ENCODE results near the gene LSP1.

Gene LSP1

DNA sequence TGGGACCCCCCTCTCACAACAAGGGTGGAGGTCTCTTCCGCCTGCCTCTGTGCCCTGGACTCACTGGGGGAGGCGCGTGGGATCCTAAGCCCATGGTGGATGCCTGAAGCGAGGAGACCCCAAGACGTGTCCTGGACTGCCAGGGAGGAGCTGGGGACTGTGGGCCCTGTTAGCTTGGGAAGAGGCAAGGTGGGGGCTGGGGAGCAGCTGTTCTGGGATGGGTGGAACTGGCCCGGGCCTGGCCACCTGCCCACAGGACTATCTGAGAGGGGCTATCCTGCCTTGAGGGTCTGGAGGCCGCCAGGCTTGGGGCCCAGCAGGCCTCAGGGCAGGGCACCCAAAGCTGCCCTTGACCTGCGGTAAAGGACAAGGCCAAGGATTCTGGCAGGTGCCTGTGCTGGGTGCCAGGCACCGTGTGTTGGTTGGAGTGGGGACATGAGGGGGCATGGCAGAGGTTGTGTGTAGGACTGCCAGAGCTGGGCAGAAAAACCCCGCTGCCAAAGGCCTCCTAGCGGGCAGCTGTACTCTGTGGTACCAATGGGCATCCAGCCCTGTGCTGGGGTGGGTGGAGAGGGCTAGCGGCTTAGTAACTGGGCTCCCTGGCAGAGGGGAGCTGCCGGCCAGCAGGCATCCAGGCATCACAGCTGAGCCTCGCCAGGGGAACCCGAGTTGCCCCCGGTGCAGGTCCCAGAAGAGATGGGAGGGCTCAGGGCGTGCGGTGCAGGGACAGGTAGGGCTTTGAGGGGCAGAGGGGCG lies 670 bp downstream of the LSP1 start:
- TF ChIP-seq ZBTB7A (IDR thresholded peaks at IDR 0.05; ENCODE audit: low read depth), result no peak

GRCh38 chr11:1854132-1854948 lies 1.5 kb downstream of the LSP1 start:
- TF ChIP-seq CREB1 (IDR thresholded peaks at IDR 0.05; ENCODE audit: low read depth), result no peak
- TF ChIP-seq, protein P1, sequence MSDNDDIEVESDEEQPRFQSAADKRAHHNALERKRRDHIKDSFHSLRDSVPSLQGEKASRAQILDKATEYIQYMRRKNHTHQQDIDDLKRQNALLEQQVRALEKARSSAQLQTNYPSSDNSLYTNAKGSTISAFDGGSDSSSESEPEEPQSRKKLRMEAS (IDR thresholded peaks at IDR 0.05), result no peak
- no peak for TF ChIP-seq EGR1 (IDR thresholded peaks at IDR 0.05)
- TF ChIP-seq NFIC (IDR thresholded peaks at IDR 0.05), result no peak
- no peak for TF ChIP-seq CEBPB (IDR thresholded peaks at IDR 0.05)
- TF ChIP-seq EP300 (IDR thresholded peaks at IDR 0.05; ENCODE audit: borderline replicate concordance), result no peak
- TF ChIP-seq, protein P2, sequence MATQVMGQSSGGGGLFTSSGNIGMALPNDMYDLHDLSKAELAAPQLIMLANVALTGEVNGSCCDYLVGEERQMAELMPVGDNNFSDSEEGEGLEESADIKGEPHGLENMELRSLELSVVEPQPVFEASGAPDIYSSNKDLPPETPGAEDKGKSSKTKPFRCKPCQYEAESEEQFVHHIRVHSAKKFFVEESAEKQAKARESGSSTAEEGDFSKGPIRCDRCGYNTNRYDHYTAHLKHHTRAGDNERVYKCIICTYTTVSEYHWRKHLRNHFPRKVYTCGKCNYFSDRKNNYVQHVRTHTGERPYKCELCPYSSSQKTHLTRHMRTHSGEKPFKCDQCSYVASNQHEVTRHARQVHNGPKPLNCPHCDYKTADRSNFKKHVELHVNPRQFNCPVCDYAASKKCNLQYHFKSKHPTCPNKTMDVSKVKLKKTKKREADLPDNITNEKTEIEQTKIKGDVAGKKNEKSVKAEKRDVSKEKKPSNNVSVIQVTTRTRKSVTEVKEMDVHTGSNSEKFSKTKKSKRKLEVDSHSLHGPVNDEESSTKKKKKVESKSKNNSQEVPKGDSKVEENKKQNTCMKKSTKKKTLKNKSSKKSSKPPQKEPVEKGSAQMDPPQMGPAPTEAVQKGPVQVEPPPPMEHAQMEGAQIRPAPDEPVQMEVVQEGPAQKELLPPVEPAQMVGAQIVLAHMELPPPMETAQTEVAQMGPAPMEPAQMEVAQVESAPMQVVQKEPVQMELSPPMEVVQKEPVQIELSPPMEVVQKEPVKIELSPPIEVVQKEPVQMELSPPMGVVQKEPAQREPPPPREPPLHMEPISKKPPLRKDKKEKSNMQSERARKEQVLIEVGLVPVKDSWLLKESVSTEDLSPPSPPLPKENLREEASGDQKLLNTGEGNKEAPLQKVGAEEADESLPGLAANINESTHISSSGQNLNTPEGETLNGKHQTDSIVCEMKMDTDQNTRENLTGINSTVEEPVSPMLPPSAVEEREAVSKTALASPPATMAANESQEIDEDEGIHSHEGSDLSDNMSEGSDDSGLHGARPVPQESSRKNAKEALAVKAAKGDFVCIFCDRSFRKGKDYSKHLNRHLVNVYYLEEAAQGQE (IDR thresholded peaks at IDR 0.05; ENCODE audit: low read depth), result no peak
- TF ChIP-seq TCF12 (IDR thresholded peaks at IDR 0.05; ENCODE audit: low read depth), result no peak
- TF ChIP-seq TAF1 (IDR thresholded peaks at IDR 0.05; ENCODE audit: low read depth), result no peak
- no peak for TF ChIP-seq ZBTB7A (IDR thresholded peaks at IDR 0.05; ENCODE audit: low read depth)
- no peak for TF ChIP-seq RAD21 (IDR thresholded peaks at IDR 0.05; ENCODE audit: low read depth)
- TF ChIP-seq, protein P3, sequence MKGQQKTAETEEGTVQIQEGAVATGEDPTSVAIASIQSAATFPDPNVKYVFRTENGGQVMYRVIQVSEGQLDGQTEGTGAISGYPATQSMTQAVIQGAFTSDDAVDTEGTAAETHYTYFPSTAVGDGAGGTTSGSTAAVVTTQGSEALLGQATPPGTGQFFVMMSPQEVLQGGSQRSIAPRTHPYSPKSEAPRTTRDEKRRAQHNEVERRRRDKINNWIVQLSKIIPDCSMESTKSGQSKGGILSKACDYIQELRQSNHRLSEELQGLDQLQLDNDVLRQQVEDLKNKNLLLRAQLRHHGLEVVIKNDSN (IDR thresholded peaks at IDR 0.05), result no peak
- no peak for TF ChIP-seq YY1 (IDR thresholded peaks at IDR 0.05; ENCODE audit: low read depth)
- no peak for TF ChIP-seq FOXM1 (IDR thresholded peaks at IDR 0.05; ENCODE audit: borderline replicate concordance, low read depth)
- no peak for TF ChIP-seq TEAD4 (IDR thresholded peaks at IDR 0.05)

- TF ChIP-seq EP300 (IDR thresholded peaks at IDR 0.05; ENCODE audit: borderline replicate concordance) (no peak), YY1 (IDR thresholded peaks at IDR 0.05; ENCODE audit: low read depth) (no peak), TCF12 (IDR thresholded peaks at IDR 0.05; ENCODE audit: low read depth) (no peak), EGR1 (IDR thresholded peaks at IDR 0.05) (no peak), ZBTB7A (IDR thresholded peaks at IDR 0.05; ENCODE audit: low read depth) (no peak), CREB1 (IDR thresholded peaks at IDR 0.05; ENCODE audit: low read depth) (no peak), TAF1 (IDR thresholded peaks at IDR 0.05; ENCODE audit: low read depth) (no peak), FOXM1 (IDR thresholded peaks at IDR 0.05; ENCODE audit: borderline replicate concordance, low read depth) (no peak), NFIC (IDR thresholded peaks at IDR 0.05) (no peak), CEBPB (IDR thresholded peaks at IDR 0.05) (no peak), RAD21 (IDR thresholded peaks at IDR 0.05; ENCODE audit: low read depth) (no peak), TEAD4 (IDR thresholded peaks at IDR 0.05) (no peak)
- TF ChIP-seq, protein P2 (IDR thresholded peaks at IDR 0.05; ENCODE audit: low read depth), result no peak
- TF ChIP-seq, protein P1 (IDR thresholded peaks at IDR 0.05), result no peak
- TF ChIP-seq, protein P3 (IDR thresholded peaks at IDR 0.05), result no peak
These were observed 2.3 kb downstream of the LSP1 start for GRCh38 chr11:1854949-1855885.

DNA sequence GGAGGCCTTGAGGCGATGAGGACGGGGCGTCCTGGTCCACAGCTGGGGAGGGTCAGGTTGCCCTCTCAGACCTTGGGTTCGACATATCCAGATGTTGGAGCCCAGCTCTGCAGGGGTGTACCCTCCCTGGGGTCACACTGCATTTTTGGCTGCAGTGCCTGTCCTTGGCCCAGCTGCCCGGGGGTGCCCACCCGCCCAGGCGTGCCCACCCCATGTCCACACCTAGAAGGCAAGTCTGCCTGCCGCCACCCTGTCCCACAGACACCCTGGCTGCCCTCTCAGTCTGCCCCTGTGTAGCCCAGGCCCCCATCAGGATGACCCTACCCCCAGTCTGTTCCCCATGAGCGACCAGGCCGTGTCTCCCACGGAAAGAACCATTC lies 3.0 kb downstream of the LSP1 start:
- TF ChIP-seq ZBTB7A (IDR thresholded peaks at IDR 0.05; ENCODE audit: low read depth) (no peak), EGR1 (IDR thresholded peaks at IDR 0.05) (no peak), FOXM1 (IDR thresholded peaks at IDR 0.05; ENCODE audit: borderline replicate concordance, low read depth) (no peak), EP300 (IDR thresholded peaks at IDR 0.05; ENCODE audit: borderline replicate concordance) (no peak), YY1 (IDR thresholded peaks at IDR 0.05; ENCODE audit: low read depth) (no peak), NFIC (IDR thresholded peaks at IDR 0.05) (no peak), CEBPB (IDR thresholded peaks at IDR 0.05) (no peak), RAD21 (IDR thresholded peaks at IDR 0.05; ENCODE audit: low read depth) (no peak), TEAD4 (IDR thresholded peaks at IDR 0.05) (no peak), TCF12 (IDR thresholded peaks at IDR 0.05; ENCODE audit: low read depth) (no peak), TAF1 (IDR thresholded peaks at IDR 0.05; ENCODE audit: low read depth) (no peak), CREB1 (IDR thresholded peaks at IDR 0.05; ENCODE audit: low read depth) (no peak)
- TF ChIP-seq, protein P1 (IDR thresholded peaks at IDR 0.05), result no peak
- TF ChIP-seq, protein P3 (IDR thresholded peaks at IDR 0.05), result no peak
- TF ChIP-seq, protein P2 (IDR thresholded peaks at IDR 0.05; ENCODE audit: low read depth), result no peak

Measured in Ishikawa (cell line).